Endothelial cell of umbilical vein (primary cell): Measurements from ENCODE around the gene CHST11. TPM values are rescaled to one million over a fixed set of nuclear protein-coding genes. Genes with fewer than 3 reads are reported as not detected.
"Not testable (repeated sequence)": the region's sequence is repeated elsewhere in the genome, so short reads cannot be mapped to it uniquely, and the experiment has no call there.

Source experiments
- BruUV-seq: library from RNA; stranded (reverse); fragments of 400-500 nt; replicated peaks from 2 replicates; lab custom pipeline; 2021; lab: Mats Ljungman, UMichigan
- CTCF ChIA-PET: fragments of 300-600, 350-600 bp; sonication (Branson Sonifier 250); formaldehyde crosslinking; loops from one replicate; lab custom pipeline; 2021; ENCODE audit warnings: antibody characterized with exemption, inconsistent platforms; lab: Charles Lee
- POLR2A ChIA-PET: fragments of 300-600, 350-600 bp; sonication (Branson Sonifier 250); formaldehyde crosslinking; loops from one replicate; lab custom pipeline; 2021; ENCODE audit warnings: antibody characterized with exemption, inconsistent platforms; lab: Charles Lee
- DNase-seq: peaks from one replicate; pipeline ENCODE4 v3.0.0-alpha.2; 2011; ENCODE audit warnings: low read depth, low spot score
- FAIRE-seq: peaks from 2 replicates; lab custom pipeline; 2011; peaks lifted over from hg19 to GRCh38; lab: Jason Lieb, UNC
- H2AFZ ChIP-seq: 2 replicates; pipeline ENCODE4 v1.6.0; 2012; ENCODE audit warnings: low read depth, low read length, control low read depth, inconsistent platforms
- H3K27ac ChIP-seq: 2 replicates; pipeline ENCODE4 v1.5.1; 2011; ENCODE audit warnings: low read depth, mild to moderate bottlenecking, control low read depth, low read length, moderate library complexity; ENCODE audit not compliant: insufficient read depth
- H3K27me3 ChIP-seq, 2 experiments: 2 replicates each; pipeline versions ENCODE4 v1.6.0 to v1.6.1; 2011; ENCODE audit warnings: low read length in 2 of 2, mixed read lengths in 1 of 2; ENCODE audit not compliant: control insufficient read depth in 2 of 2, insufficient read depth in 2 of 2
- H3K36me3 ChIP-seq, 2 experiments: 2 replicates in 1 of 2; 3 replicates in 1 of 2; pipeline ENCODE4 v1.5.1; 2011; ENCODE audit warnings: low read length in 2 of 2, mild to moderate bottlenecking in 1 of 2, moderate library complexity in 1 of 2; ENCODE audit not compliant: control insufficient read depth in 2 of 2, insufficient read depth in 2 of 2; ENCODE audit errors: extremely low read depth in 1 of 2
- H3K4me1 ChIP-seq: 3 replicates; pipeline ENCODE4 v1.5.1; 2011; ENCODE audit warnings: mild to moderate bottlenecking, low read length; ENCODE audit not compliant: control insufficient read depth, insufficient read depth; ENCODE audit errors: extremely low read depth
- H3K4me2 ChIP-seq: 2 replicates; pipeline ENCODE4 v1.6.1; 2011; ENCODE audit warnings: low read length, control low read depth, mixed read lengths; ENCODE audit not compliant: insufficient read depth
- H3K4me3 ChIP-seq, 3 experiments: fragments of 200-600 bp in 1 of 3; sonication (generic), shearing (Covaris generic) in 1 of 3; replicated peaks in 1 of 3; 2 replicates each; pipeline ENCODE4 v1.5.1; 2011 to 2016; ENCODE audit warnings: control low read depth in 3 of 3, low read length in 3 of 3, mild to moderate bottlenecking in 2 of 3, inconsistent platforms in 1 of 3, low read depth in 1 of 3, moderate library complexity in 1 of 3; ENCODE audit not compliant: insufficient read depth in 1 of 3
- H3K79me2 ChIP-seq: 2 replicates; pipeline ENCODE4 v1.6.0; 2012; ENCODE audit warnings: low read length, inconsistent platforms; ENCODE audit not compliant: control insufficient read depth, insufficient read depth
- H3K9ac ChIP-seq: replicated peaks from 2 replicates; pipeline ENCODE3; 2011; ENCODE audit warnings: low read length, control low read depth; ENCODE audit not compliant: insufficient read depth; ENCODE audit errors: extremely low read depth
- H3K9me1 ChIP-seq: replicated peaks from 3 replicates; pipeline ENCODE4 v1.6.0; 2011; ENCODE audit warnings: mild to moderate bottlenecking, low read length; ENCODE audit not compliant: control insufficient read depth, insufficient read depth; ENCODE audit errors: extremely low read depth
- H3K9me3 ChIP-seq: replicated peaks from 2 replicates; pipeline ENCODE4 v1.5.1; 2012; ENCODE audit warnings: low read length, inconsistent platforms; ENCODE audit not compliant: control insufficient read depth, insufficient read depth
- H4K20me1 ChIP-seq: replicated peaks from 2 replicates; pipeline ENCODE3; 2011; ENCODE audit warnings: mild to moderate bottlenecking, low read length; ENCODE audit not compliant: control insufficient read depth, insufficient read depth; ENCODE audit errors: extremely low read depth
- EZH2 ChIP-seq: IDR thresholded peaks from 2 replicates; pipeline ENCODE4 v1.6.1; 2012; ENCODE audit warnings: borderline replicate concordance, low read depth, mild to moderate bottlenecking, moderate library complexity, low read length, inconsistent platforms; ENCODE audit not compliant: severe bottlenecking
- FOS ChIP-seq: IDR thresholded peaks from 2 replicates; pipeline ENCODE4 v1.6.1; 2011; ENCODE audit warnings: mild to moderate bottlenecking, low read length, moderate library complexity, borderline replicate concordance; ENCODE audit not compliant: insufficient read depth
- GATA2 ChIP-seq: IDR thresholded peaks from 2 replicates; pipeline ENCODE4 v1.7.0; 2011; ENCODE audit warnings: low read depth, mild to moderate bottlenecking, moderate library complexity, mixed read lengths, low read length; ENCODE audit not compliant: insufficient read length, insufficient read depth
- JUN ChIP-seq: IDR thresholded peaks from 2 replicates; pipeline ENCODE4 v1.6.1; 2011; ENCODE audit warnings: borderline replicate concordance, low read depth; ENCODE audit not compliant: insufficient read length, insufficient read depth
- MYC ChIP-seq: IDR thresholded peaks from one replicate; pipeline ENCODE4 v1.6.1; 2011; ENCODE audit warnings: mild to moderate bottlenecking, low read depth, low read length
- POLR2A ChIP-seq: IDR thresholded peaks from 2 replicates; pipeline ENCODE4 v1.6.1; 2012; ENCODE audit warnings: low read depth, mild to moderate bottlenecking, control low read depth, low read length
- POLR2AphosphoS5 ChIP-seq: IDR thresholded peaks from 2 replicates; pipeline ENCODE4 v1.6.1; 2012; ENCODE audit warnings: low read depth, mild to moderate bottlenecking, control low read depth, low read length, moderate library complexity; ENCODE audit not compliant: insufficient read depth
- dilution Hi-C: fragments of 300-500 bp; cut with MboI; formaldehyde crosslinking; loops from one replicate; pipeline ENCODE4 v1.15.0; 2019; ENCODE audit warnings: low sequenced_read_pairs; ENCODE audit not compliant: extremely low pct_ligation_motif_present
- intact Hi-C: fragments of 100-400 bp; cut with micrococcal nuclease; formaldehyde crosslinking; loops from one replicate; pipeline ENCODE4 v1.10.0; 2022
- polyA plus RNA-seq, 4 experiments: library from polyadenylated mRNA; depleted of rRNA in 3 of 4; stranded (reverse) in 3 of 4; unstranded in 1 of 4; fragments of >200 nt; gene quantifications; 2 replicates each; pipeline versions ENCODE4 v1.2.1 to v1.2.3, GENCODE V29; 2011 to 2012; ENCODE audit warnings: missing spikeins in 1 of 4
- total RNA-seq: library from RNA; stranded (reverse); gene quantifications from 2 replicates; pipeline ENCODE4 v1.2.3, GENCODE V29; 2021
- TF ChIP-seq, protein P1 (sequence below): IDR thresholded peaks from 2 replicates; pipeline ENCODE4 v1.6.1; 2011; ENCODE audit not compliant: insufficient read depth, insufficient read length
- TF ChIP-seq, protein P2 (sequence below), 2 donors: IDR thresholded peaks; 1 replicate in 1 of 2; 2 replicates in 1 of 2; pipeline ENCODE4 v1.5.1; 2011; ENCODE audit warnings: low read length in 2 of 2, mild to moderate bottlenecking in 2 of 2, moderate library complexity in 2 of 2, control low read depth in 1 of 2, inconsistent platforms in 1 of 2, low read depth in 1 of 2; ENCODE audit not compliant: insufficient read depth in 1 of 2; ENCODE audit errors: extremely low read depth in 1 of 2

CHST11 gene
- total and polyA plus RNA-seq, 2 donors (not counting 3 experiments of a cell fraction or from before 2014, with no cell fraction given): 19.7 to 20.9 TPM

DNA sequence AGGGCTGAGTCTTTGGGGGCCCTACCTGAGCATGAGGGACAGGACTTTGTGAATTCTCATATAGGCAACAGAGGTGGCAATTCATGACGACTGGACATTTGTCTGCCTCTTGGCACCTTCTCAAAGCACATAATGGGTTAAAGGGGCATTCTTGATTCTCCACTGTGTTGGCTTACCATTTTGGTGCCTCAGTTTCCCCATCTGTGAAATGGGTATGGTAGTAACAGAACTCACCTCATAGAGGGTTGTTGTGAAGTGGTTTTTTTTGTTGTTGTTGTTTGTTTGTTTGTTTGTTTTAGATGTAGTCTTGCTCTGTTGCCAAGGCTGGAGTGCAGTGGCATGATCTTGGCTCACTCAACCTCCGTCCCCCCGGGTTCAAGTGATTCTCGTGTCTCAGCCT lies 106.0 kb downstream of the CHST11 start:
- no peak overlapping the region for H3K27ac ChIP-seq
- no peak overlapping the region for H3K4me2 ChIP-seq
- CTCF ChIA-PET: interaction anchor here (1.1 kb wide), 1 partner anchor 105 kb away, joined by 3 read pairs; no protein-coding TSS in a partner anchor
- no peaks in the 10 kb centered on the region for H3K27me3 ChIP-seq
- H4K20me1 ChIP-seq: no peaks in the 10 kb centered on the region
- H3K9me3 ChIP-seq: no peaks in the 10 kb centered on the region
- dilution Hi-C loops: no loop called here
- no peaks in the 10 kb centered on the region for H3K36me3 ChIP-seq
- no peaks in the 10 kb centered on the region for H3K4me1 ChIP-seq
- DNase-seq (no peak), FAIRE-seq (no peak)
- H3K9me1 ChIP-seq: no peaks in the 10 kb centered on the region
- intact Hi-C loops: no loop called here
- BruUV-seq: no TSS peak
- H3K79me2 ChIP-seq: no peaks in the 10 kb centered on the region
- no peak overlapping the region for H3K9ac ChIP-seq
- no peak for TF ChIP-seq FOS
- no peak for TF ChIP-seq JUN
- TF ChIP-seq POLR2A: no peak
- no peak for TF ChIP-seq MYC
- TF ChIP-seq, protein P1, sequence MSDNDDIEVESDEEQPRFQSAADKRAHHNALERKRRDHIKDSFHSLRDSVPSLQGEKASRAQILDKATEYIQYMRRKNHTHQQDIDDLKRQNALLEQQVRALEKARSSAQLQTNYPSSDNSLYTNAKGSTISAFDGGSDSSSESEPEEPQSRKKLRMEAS: no peak
- no peak for TF ChIP-seq EZH2
- no peak for TF ChIP-seq GATA2
- no peak for TF ChIP-seq POLR2AphosphoS5
- TF ChIP-seq, protein P2, sequence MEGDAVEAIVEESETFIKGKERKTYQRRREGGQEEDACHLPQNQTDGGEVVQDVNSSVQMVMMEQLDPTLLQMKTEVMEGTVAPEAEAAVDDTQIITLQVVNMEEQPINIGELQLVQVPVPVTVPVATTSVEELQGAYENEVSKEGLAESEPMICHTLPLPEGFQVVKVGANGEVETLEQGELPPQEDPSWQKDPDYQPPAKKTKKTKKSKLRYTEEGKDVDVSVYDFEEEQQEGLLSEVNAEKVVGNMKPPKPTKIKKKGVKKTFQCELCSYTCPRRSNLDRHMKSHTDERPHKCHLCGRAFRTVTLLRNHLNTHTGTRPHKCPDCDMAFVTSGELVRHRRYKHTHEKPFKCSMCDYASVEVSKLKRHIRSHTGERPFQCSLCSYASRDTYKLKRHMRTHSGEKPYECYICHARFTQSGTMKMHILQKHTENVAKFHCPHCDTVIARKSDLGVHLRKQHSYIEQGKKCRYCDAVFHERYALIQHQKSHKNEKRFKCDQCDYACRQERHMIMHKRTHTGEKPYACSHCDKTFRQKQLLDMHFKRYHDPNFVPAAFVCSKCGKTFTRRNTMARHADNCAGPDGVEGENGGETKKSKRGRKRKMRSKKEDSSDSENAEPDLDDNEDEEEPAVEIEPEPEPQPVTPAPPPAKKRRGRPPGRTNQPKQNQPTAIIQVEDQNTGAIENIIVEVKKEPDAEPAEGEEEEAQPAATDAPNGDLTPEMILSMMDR (IDR thresholded peaks at IDR 0.05; ENCODE audit: extremely low read depth in 1 of 2, insufficient read depth in 1 of 2, low read depth in 1 of 2, low read length in 2 of 2): no peak
- H3K4me3 ChIP-seq: no peak overlapping the region
- H2AFZ ChIP-seq: no peak overlapping the region
- POLR2A ChIA-PET: no interaction called here

DNA sequence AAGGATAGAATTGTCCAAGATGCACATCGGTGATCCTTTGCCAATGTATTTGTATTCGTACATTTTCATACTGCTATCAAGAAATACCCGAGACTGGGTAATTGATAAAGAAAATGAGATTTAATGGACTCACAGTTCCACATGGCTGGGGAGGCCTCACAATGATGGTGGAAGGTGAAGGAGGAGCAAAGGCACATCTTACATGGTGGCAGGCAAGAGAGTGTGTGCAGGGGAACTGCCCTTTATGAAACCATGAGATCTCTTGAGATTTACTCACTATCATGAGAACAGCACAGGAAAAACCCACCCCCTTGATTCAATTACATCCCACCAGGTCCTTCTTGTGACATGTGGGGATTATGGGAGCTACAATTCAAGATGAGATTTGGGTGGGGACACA lies 107.9 kb downstream of the CHST11 start:
- POLR2A ChIA-PET, dilution Hi-C loops, CTCF ChIA-PET: not testable (repeated sequence)

More for the DNA sequence above, 107.9 kb downstream of the CHST11 start:
- H3K27ac ChIP-seq, H2AFZ ChIP-seq, H3K27me3 ChIP-seq, H3K9me3 ChIP-seq, DNase-seq, FAIRE-seq, H3K9me1 ChIP-seq, intact Hi-C loops, H3K4me1 ChIP-seq, BruUV-seq, H3K9ac ChIP-seq, H3K36me3 ChIP-seq, H3K79me2 ChIP-seq, H3K4me3 ChIP-seq, H4K20me1 ChIP-seq, H3K4me2 ChIP-seq: not testable (repeated sequence)
